Glutamatergic neuron (in vitro differentiated cells): ENCODE measurements around the gene SYMPK. TPM values are rescaled to one million over a fixed set of nuclear protein-coding genes. Genes with fewer than 3 reads are reported as not detected.
A peak's percentile ranks its signal among the peaks of the same experiment; 100 is the strongest.

ENCODE experiments used
- DNase-seq: peaks from one replicate; pipeline ENCODE4 v3.0.0; 2022
- H3K27ac Mint-ChIP-seq: one replicate; pipeline ENCODE4 v1.8.0; 2020; ENCODE audit warnings: mild to moderate bottlenecking, mixed read lengths, inconsistent platforms; ENCODE audit not compliant: unreplicated experiment
- H3K27me3 Mint-ChIP-seq: one replicate; pipeline ENCODE4 v1.8.0; 2020; ENCODE audit warnings: mild to moderate bottlenecking, moderate library complexity, mixed read lengths, inconsistent platforms; ENCODE audit not compliant: unreplicated experiment
- H3K36me3 Mint-ChIP-seq: one replicate; pipeline ENCODE4 v1.8.0; 2020; ENCODE audit warnings: mild to moderate bottlenecking, mixed read lengths, inconsistent platforms; ENCODE audit not compliant: unreplicated experiment
- H3K4me1 Mint-ChIP-seq: one replicate; pipeline ENCODE4 v1.8.0; 2020; ENCODE audit warnings: mild to moderate bottlenecking, low read depth, mixed read lengths, inconsistent platforms; ENCODE audit not compliant: unreplicated experiment
- H3K4me3 Mint-ChIP-seq: one replicate; pipeline ENCODE4 v1.8.0; 2020; ENCODE audit warnings: mild to moderate bottlenecking, mixed read lengths, inconsistent platforms; ENCODE audit not compliant: unreplicated experiment
- H3K9me3 Mint-ChIP-seq: one replicate; pipeline ENCODE4 v1.8.0; 2020; ENCODE audit warnings: mild to moderate bottlenecking, moderate library complexity, mixed read lengths, inconsistent platforms; ENCODE audit not compliant: unreplicated experiment
- total RNA-seq: library from RNA; stranded (reverse); fragmentation: NEBNext Ultra II Directional; extraction: Animal tissue kit (Norgen Biotek cat#: 25700); gene quantifications from one replicate; pipeline ENCODE4 v1.2.1, GENCODE V29; 2021; ENCODE audit not compliant: unreplicated experiment
- TF ChIP-seq, protein P1 (sequence below): fragments of 200-600 bp; sonication (generic); IDR thresholded peaks from one replicate; pipeline ENCODE4 v1.5.0; 2021; ENCODE audit not compliant: partially characterized antibody, unreplicated experiment

The SYMPK gene
- total RNA-seq, 1 donor from 2014 or later = 78.1 TPM

DNA sequence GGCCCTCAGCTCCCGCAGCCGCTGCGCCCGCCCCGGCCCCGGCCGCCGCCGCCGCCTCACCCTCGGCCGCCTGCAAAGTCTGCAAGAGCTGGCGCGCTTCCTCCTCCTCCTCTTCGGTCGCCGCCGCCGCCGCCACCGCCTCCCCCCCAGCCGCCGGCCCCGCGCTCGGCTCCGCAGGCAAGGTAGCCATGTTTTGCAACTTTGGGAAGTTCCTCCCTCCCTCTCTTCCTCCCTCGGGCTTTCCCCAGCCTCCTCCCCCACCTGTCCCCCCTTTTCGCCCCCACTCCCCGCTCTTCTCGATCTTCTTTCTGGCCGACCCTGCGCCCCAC is 94.3 kb downstream of the SYMPK start:
- no peak for DNase-seq
- peaks cover 25% of the 10 kb centered on the region for H3K27me3 Mint-ChIP-seq
- peaks cover 18% of the 10 kb centered on the region for H3K9me3 Mint-ChIP-seq
- H3K27ac Mint-ChIP-seq = no peak overlapping the region
- peaks cover 5% of the 10 kb centered on the region for H3K4me1 Mint-ChIP-seq
- H3K36me3 Mint-ChIP-seq = no peaks in the 10 kb centered on the region
- peak overlapping the region; percentile 79 for H3K4me3 Mint-ChIP-seq
- TF ChIP-seq, protein P1, sequence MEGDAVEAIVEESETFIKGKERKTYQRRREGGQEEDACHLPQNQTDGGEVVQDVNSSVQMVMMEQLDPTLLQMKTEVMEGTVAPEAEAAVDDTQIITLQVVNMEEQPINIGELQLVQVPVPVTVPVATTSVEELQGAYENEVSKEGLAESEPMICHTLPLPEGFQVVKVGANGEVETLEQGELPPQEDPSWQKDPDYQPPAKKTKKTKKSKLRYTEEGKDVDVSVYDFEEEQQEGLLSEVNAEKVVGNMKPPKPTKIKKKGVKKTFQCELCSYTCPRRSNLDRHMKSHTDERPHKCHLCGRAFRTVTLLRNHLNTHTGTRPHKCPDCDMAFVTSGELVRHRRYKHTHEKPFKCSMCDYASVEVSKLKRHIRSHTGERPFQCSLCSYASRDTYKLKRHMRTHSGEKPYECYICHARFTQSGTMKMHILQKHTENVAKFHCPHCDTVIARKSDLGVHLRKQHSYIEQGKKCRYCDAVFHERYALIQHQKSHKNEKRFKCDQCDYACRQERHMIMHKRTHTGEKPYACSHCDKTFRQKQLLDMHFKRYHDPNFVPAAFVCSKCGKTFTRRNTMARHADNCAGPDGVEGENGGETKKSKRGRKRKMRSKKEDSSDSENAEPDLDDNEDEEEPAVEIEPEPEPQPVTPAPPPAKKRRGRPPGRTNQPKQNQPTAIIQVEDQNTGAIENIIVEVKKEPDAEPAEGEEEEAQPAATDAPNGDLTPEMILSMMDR = no peak

DNA sequence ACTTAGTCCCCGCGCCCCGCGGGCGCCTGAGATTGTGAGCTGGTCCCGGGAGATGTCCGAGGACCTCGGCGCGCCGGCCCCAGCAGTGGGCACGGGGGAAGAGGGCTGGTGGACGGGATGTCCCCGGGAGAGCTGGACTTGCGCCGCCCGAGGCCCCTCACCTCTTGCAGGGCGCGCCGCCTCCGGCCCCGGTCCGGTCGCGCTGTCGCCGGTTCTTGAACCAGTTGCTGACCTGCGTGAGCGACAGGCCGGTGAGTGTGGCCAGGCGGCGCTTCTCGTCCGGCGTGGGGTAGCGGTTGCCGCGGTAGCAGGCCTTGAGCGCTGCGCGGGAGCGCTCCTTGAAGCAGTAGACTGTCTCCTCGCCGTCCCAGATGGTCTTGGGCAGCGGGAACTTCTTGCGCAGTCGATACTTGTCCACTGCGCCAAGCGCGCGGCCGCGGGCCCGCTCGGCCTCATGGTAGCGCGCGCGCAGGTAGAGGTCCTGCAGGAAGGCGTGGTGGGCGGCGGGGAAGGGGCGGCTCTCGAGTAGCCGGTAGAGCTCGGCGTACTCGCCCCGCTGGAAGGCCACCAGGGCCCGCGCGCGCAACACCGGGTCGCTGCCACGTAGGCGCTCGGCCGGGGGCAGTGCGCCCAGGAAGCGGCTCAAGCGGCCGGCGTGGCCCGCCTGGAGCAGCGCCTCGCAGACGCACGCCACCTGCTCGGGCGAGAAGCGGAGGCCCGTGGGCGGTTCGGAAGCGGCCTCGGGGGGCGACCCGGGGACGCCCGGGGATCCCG is 94.9 kb downstream of the SYMPK start:
- Mint-ChIP-seq H3K4me3 (peak overlapping the region; percentile 77), H3K9me3 (peaks cover 18% of the 10 kb centered on the region), H3K36me3 (no peaks in the 10 kb centered on the region), H3K27ac (no peak overlapping the region), H3K27me3 (peaks cover 21% of the 10 kb centered on the region), H3K4me1 (peaks cover 5% of the 10 kb centered on the region)
- DNase-seq = peak; percentile 63
- TF ChIP-seq, protein P1 = no peak

DNA sequence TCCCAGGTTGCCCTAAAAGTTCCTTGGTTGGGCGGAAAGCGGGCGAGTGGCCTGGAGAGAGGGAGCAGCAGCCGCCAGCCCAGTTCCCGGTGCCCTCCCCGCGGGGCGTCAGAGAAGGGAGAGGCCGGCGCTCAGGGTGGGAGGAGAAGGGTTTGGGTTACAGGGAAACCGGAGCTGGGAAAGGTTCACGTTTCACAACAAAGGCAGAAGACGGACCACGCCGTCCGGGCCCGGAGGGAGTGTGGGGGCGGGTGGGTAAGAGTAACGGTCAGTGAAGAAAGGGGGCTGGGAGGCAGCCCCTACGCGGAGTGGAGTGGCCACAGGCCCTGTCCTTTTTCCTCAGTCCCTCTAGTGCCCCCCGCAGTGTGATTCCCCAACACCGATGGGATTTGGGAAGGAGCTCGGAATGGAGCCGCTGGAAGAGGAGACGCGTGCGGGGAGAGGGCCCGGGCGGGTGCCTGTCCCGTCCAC is 95.5 kb downstream of the SYMPK start:
- Mint-ChIP-seq H3K27ac (no peak overlapping the region), H3K36me3 (no peaks in the 10 kb centered on the region), H3K4me1 (peaks cover 5% of the 10 kb centered on the region), H3K9me3 (peaks cover 16% of the 10 kb centered on the region), H3K4me3 (peak overlapping the region; percentile 65), H3K27me3 (peaks cover 19% of the 10 kb centered on the region)
- TF ChIP-seq, protein P1 = no peak
- peak; percentile 46 for DNase-seq

DNA sequence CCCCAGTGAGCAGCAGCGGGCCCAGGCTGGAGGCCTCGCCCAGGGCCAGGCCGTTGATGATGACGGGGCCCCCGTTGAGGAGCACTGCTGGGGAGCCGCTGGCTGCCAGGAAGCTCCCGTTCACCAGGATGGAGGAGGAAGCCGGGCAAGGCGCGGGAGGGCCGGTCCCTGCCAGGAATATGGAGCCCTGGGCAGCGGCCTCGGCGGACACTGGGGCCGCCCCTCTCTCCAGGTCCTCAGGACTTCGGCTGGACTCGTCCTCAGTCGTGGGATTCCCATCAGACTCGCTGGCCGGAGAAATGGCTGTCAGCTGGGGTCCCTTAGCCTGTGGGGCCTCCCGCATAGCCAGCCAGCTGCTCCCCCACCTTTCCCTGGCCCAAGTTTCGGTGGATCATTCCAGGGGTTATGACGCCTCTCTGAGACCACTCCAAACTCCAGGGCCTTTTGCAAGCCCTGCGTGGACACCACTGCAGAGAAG is 96.0 kb downstream of the SYMPK start:
- H3K9me3 Mint-ChIP-seq = peaks cover 10% of the 10 kb centered on the region
- H3K27me3 Mint-ChIP-seq = peaks cover 17% of the 10 kb centered on the region
- TF ChIP-seq, protein P1 = no peak
- H3K4me3 Mint-ChIP-seq = peak overlapping the region; percentile 65
- H3K27ac Mint-ChIP-seq = no peak overlapping the region
- H3K36me3 Mint-ChIP-seq = no peaks in the 10 kb centered on the region
- peaks cover 5% of the 10 kb centered on the region for H3K4me1 Mint-ChIP-seq
- DNase-seq = no peak

DNA sequence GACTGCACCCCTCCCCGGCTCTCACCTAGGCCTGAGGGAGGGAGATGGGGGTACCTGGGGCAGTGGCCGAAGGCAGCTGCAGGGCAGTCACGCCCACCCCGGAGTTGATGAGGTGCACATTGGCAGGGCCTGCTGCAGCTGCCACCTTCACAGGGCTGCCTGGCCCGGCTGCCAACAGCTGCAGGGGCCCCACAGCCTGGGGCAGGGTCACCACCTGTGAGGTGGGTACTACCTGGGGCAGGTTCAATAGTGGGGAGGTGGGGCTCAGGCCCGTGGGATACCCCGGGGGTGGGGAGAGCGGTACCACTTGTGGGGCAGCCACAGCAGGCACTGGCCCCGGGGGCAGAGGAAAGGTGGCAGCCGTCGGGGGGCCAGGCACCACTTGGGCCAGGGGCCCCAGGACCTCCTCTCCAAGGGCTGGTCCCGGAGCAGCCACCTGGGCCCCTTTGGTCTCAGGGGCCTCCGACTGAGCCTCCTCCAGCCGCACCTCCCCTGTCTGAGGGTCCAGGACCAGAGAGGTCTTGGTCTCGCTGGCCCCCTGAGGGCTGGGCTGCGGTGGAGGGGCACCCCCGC is 96.6 kb downstream of the SYMPK start:
- no peak overlapping the region for H3K4me3 Mint-ChIP-seq
- no peak for DNase-seq
- peaks cover 5% of the 10 kb centered on the region for H3K4me1 Mint-ChIP-seq

More for the DNA sequence above, 96.6 kb downstream of the SYMPK start:
- Mint-ChIP-seq H3K9me3 (peaks cover 10% of the 10 kb centered on the region), H3K36me3 (no peaks in the 10 kb centered on the region), H3K27ac (no peak overlapping the region), H3K27me3 (peaks cover 17% of the 10 kb centered on the region)
- TF ChIP-seq, protein P1 = no peak
